Retinal pigment epithelial cell (primary cell): ENCODE data around the gene AGAP1.

Experiments used
- DNase-seq: peaks from one replicate; pipeline ENCODE4 v3.0.0-alpha.2; 2010; ENCODE audit warnings: low read depth
- H3K4me3 ChIP-seq: 2 replicates; pipeline ENCODE4 v1.5.1; 2011; ENCODE audit warnings: mild to moderate bottlenecking, low read length, control low read depth, moderate library complexity
- TF ChIP-seq, protein P1 (sequence below): conservative IDR thresholded peaks from 2 replicates; pipeline ENCODE4 v1.5.1; 2011; ENCODE audit warnings: low read depth, low read length, control low read depth, inconsistent platforms

AGAP1 gene

DNA sequence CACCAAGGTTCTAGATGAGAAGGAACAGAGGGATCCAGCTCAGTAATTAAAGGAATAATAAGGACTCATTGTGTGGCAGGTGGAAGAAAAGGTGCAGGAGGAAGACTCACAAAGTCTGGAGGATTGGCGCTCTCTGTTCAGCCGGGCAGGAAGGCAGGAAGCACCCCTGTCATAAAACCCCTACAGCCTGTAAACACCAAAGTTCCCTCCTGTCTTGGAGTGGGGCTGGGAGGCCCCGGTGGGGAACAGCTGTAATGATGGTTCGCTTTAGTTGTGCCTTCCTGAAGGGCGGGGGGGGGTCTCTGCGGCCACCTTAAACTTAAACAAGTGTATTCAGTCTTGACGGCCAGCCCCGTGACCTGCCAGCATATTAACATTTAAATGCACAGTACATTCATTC lies 590.1 kb downstream of the AGAP1 start:
- H3K4me3 ChIP-seq: no peak overlapping the region
- TF ChIP-seq, protein P1, sequence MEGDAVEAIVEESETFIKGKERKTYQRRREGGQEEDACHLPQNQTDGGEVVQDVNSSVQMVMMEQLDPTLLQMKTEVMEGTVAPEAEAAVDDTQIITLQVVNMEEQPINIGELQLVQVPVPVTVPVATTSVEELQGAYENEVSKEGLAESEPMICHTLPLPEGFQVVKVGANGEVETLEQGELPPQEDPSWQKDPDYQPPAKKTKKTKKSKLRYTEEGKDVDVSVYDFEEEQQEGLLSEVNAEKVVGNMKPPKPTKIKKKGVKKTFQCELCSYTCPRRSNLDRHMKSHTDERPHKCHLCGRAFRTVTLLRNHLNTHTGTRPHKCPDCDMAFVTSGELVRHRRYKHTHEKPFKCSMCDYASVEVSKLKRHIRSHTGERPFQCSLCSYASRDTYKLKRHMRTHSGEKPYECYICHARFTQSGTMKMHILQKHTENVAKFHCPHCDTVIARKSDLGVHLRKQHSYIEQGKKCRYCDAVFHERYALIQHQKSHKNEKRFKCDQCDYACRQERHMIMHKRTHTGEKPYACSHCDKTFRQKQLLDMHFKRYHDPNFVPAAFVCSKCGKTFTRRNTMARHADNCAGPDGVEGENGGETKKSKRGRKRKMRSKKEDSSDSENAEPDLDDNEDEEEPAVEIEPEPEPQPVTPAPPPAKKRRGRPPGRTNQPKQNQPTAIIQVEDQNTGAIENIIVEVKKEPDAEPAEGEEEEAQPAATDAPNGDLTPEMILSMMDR: no peak
- no peak for DNase-seq

DNA sequence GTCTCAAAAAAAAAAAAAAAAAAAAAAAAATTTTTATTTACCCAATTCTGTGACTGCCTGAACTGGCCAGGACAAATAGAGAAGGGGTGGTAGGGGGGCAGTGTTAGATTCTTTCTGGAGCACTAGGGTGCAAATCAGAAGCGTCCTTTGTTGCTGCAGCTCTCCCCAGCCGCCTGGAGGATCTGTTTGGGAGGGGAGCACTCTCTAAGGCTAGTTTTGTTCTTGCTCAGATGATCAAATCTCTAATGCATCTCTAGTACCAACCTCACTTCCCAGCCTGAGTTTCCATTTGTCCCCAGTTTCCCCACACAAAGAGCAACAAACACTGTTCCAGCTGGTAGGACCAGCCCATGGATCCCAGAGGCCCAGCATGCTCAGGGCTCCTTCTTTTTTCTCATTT lies 591.4 kb downstream of the AGAP1 start:
- TF ChIP-seq, protein P1: no peak
- no peak overlapping the region for H3K4me3 ChIP-seq
- DNase-seq: no peak

DNA sequence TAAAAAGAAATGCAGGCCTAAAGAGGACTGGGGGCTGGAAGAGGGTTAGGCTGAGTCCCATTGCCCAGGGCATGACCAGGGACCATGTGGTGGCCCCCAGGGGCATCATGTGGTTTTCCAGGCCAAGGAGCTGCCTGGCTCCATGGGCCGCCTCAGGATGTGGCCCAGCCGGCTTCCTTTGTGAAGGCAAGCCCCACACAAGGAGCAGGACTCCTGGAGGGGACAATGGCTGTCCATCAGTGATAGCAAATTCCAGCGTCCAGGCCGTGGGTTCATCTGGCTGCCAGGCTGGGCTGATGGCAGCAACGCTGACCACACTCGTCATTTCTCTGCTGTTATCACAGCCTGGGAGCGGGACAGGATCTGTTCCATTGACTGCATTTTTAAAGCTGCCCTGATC lies 591.8 kb downstream of the AGAP1 start:
- no peak for DNase-seq
- H3K4me3 ChIP-seq: no peak overlapping the region
- TF ChIP-seq, protein P1: no peak

DNA sequence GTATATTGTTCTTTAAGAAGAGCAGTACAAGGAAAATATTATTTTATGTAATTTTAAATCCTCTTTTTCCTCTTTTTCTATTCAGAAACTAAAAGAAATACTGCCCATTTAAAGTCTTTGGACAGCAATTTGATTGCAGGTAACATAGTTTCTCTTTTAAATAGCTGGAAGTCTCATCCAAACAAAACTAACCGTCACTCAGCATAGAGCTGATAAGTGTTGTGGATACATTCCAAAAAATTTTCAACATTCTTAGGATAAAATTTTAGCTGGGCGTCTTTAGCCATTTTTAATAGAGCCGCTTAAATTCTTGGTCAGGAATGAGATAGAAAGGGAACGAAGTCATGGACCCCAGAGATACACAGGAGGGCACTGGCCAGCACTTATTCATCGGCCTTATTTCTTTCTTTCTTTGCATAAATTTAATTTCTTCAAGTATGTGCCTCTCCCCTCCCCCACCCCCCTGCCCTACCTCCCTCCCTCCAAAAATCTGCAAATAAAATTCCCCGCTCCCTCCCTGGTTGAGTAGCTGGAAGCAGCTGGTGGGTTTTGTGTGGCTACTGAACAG lies 592.6 kb downstream of the AGAP1 start:
- no peak overlapping the region for H3K4me3 ChIP-seq
- no peak for DNase-seq
- TF ChIP-seq, protein P1: no peak

DNA sequence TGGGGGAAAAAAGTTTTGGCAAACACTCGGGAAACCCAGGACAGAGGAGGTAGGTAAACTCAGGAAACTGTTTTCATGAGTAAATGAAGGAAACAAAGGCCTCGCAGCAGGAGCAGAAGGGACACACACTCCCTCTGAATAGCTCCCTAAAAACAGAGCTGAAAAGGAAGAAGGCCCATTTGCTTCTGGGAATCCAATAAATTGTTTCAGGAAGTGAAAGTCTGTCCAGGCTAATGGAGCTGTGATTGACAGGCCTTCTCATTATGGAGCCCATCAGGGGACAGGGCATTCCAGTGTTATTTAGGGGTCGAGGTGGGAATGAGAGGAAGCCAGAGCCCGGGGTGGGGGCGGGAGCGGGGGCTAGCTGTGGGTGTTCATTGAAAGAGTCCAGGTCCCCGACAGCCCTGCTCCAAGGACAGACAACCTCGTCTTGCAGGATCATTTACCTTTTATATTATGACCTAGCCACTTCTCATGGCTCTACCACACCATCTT lies 593.2 kb downstream of the AGAP1 start:
- H3K4me3 ChIP-seq: no peak overlapping the region
- no peak for DNase-seq
- TF ChIP-seq, protein P1: no peak

DNA sequence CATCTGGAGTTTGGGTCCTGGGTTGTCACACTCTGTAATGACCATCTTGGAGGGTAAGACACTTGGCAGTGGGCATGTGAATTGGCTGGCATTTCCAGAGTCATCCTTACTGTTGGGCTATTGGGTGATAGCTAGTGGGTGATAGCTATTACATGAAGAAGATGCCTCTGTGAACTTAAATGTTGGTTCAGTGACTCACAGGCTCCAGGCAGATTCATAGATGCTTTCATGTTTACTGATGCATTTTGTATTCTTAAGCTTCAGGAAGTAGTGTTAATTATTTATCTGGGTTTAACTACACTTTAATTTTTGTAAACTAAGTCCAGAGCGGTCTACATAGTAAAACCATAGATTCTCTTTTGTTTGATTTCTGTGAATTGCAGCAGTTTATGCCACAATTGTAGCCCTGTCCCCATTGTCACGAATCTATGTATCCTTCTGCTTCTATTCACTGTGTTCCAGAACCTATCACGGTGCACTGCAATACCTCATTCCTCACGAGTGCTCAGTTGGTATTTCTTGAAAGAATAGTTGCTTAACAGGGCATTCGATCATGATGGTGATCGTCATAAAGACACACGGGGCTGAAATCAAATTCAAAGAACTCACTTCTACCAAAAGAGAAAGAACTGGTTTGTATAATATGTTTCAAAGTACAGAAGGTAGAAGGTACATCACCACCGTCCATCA lies 594.7 kb downstream of the AGAP1 start:
- no peak for DNase-seq
- TF ChIP-seq, protein P1: no peak
- H3K4me3 ChIP-seq: no peak overlapping the region
